Breast epithelium (tissue), 3 donors: Measurements from ENCODE around the gene SCARB1.

Source experiments
- CTCF ChIP-seq, 3 donors: fragments of 450-650 bp; IDR thresholded peaks; one replicate each; pipeline ENCODE4 v1.5.1; 2016 to 2017; ENCODE audit warnings: antibody characterized with exemption in 3 of 3, mild to moderate bottlenecking in 3 of 3, moderate library complexity in 3 of 3
- POLR2AphosphoS5 ChIP-seq, 3 donors: sonication (generic); formaldehyde crosslinking; IDR thresholded peaks; one replicate each; pipeline ENCODE4 v1.6.1; 2017; ENCODE audit warnings: antibody characterized with exemption in 3 of 3

GRCh38 chr12:124731869-124732268 lies 131.8 kb downstream of the SCARB1 start:
- no peak for TF ChIP-seq CTCF (IDR thresholded peaks at IDR 0.05)
- no peak for TF ChIP-seq POLR2AphosphoS5 (IDR thresholded peaks at IDR 0.05)
